IMR-90 (cell line): ENCODE measurements around the gene PITRM1. TPM values are rescaled to one million over a fixed set of nuclear protein-coding genes. Genes with fewer than 3 reads are reported as not detected.

Experiments used
- ATAC-seq: fragments of 200-7000 bp; cut with Tn5 transposase; 2 replicates; pipeline ENCODE4 v1.9.1; 2020; ENCODE audit warnings: low read depth, mild to moderate bottlenecking, moderate library complexity
- BruUV-seq: library from RNA; stranded (reverse); fragments of 400-500 nt; replicated peaks from 2 replicates; lab custom pipeline; 2021; lab: Mats Ljungman, UMichigan
- CTCF ChIA-PET: fragments of 300-600 bp; formaldehyde crosslinking; extraction: SDS; loops from one replicate; lab custom pipeline; 2021; ENCODE audit warnings: antibody characterized with exemption; lab: Yijun Ruan, JAX
- POLR2A ChIA-PET: fragments of 300-600 bp; sonication (Branson Sonifier 250); formaldehyde crosslinking; loops from one replicate; lab custom pipeline; 2022; ENCODE audit warnings: antibody characterized with exemption; ENCODE audit not compliant: unreplicated experiment; lab: Charles Lee
- DNase-seq: peaks from one replicate; pipeline ENCODE4 v3.0.0; 2013
- H2AFZ ChIP-seq: replicated peaks from 2 replicates; pipeline ENCODE3; 2013; ENCODE audit warnings: low read length, mild to moderate bottlenecking; ENCODE audit not compliant: poor library complexity
- H2AK5ac ChIP-seq: 2 replicates; pipeline ENCODE4 v1.6.1; 2013; ENCODE audit warnings: low read depth, low read length, inconsistent platforms
- H2AK9ac ChIP-seq: replicated peaks from 2 replicates; pipeline ENCODE3; 2013; ENCODE audit warnings: mild to moderate bottlenecking, low read depth, low read length, moderate library complexity; ENCODE audit not compliant: poor library complexity
- H2BK120ac ChIP-seq: 2 replicates; pipeline ENCODE4 v1.6.1; 2013; ENCODE audit warnings: low read depth, low read length, inconsistent platforms
- H2BK15ac ChIP-seq: 3 replicates; pipeline ENCODE4 v1.6.1; 2013; ENCODE audit warnings: low read depth, low read length, inconsistent platforms
- H2BK20ac ChIP-seq: 2 replicates; pipeline ENCODE4 v1.6.1; 2013; ENCODE audit warnings: low read depth, mild to moderate bottlenecking, inconsistent platforms, low read length, moderate library complexity
- H2BK5ac ChIP-seq: 2 replicates; pipeline ENCODE4 v1.6.1; 2013; ENCODE audit warnings: mild to moderate bottlenecking, low read depth, low read length, inconsistent platforms; ENCODE audit not compliant: poor library complexity, severe bottlenecking
- H3K14ac ChIP-seq: replicated peaks from 2 replicates; pipeline ENCODE4 v1.6.1; 2013; ENCODE audit warnings: low read depth, low read length, inconsistent platforms
- H3K18ac ChIP-seq: 2 replicates; pipeline ENCODE4 v1.6.1; 2013; ENCODE audit warnings: low read depth, low read length, control low read depth
- H3K23ac ChIP-seq: 2 replicates; pipeline ENCODE4 v1.6.1; 2013; ENCODE audit warnings: low read depth, low read length, inconsistent platforms
- H3K27ac ChIP-seq: 2 replicates; pipeline ENCODE4 v1.5.1; 2013; ENCODE audit warnings: mild to moderate bottlenecking, control low read depth, low read length; ENCODE audit not compliant: insufficient read depth
- H3K27me3 ChIP-seq: 2 replicates; pipeline ENCODE4 v1.6.1; 2013; ENCODE audit warnings: low read length; ENCODE audit not compliant: control insufficient read depth, insufficient read depth
- H3K36me3 ChIP-seq: 2 replicates; pipeline ENCODE4 v1.6.1; 2013; ENCODE audit warnings: low read length, mixed read lengths; ENCODE audit not compliant: control insufficient read depth, insufficient read depth
- H3K4ac ChIP-seq: 2 replicates; pipeline ENCODE4 v1.6.1; 2013; ENCODE audit warnings: low read depth, low read length, inconsistent platforms
- H3K4me1 ChIP-seq: 2 replicates; pipeline ENCODE4 v1.6.1; 2013; ENCODE audit warnings: low read length, mixed read lengths; ENCODE audit not compliant: control insufficient read depth, insufficient read depth
- H3K4me2 ChIP-seq: 2 replicates; pipeline ENCODE4 v1.6.1; 2013; ENCODE audit warnings: low read depth, mild to moderate bottlenecking, control low read depth, low read length, moderate library complexity
- H3K4me3 ChIP-seq: 2 replicates; pipeline ENCODE4 v1.5.1; 2013; ENCODE audit warnings: low read depth, mild to moderate bottlenecking, control low read depth, low read length, moderate library complexity; ENCODE audit not compliant: insufficient read depth
- H3K56ac ChIP-seq: 2 replicates; pipeline ENCODE4 v1.6.1; 2013; ENCODE audit warnings: low read length, inconsistent platforms; ENCODE audit not compliant: insufficient read depth; ENCODE audit errors: extremely low read depth
- H3K79me1 ChIP-seq, 2 experiments: 2 replicates each; pipeline ENCODE4 v1.6.1; 2013; ENCODE audit warnings: low read length in 2 of 2, inconsistent platforms in 1 of 2, low read depth in 1 of 2
- H3K9ac ChIP-seq: 2 replicates; pipeline ENCODE4 v1.6.1; 2013; ENCODE audit warnings: low read depth, low read length, control low read depth
- H3K9me1 ChIP-seq: 2 replicates; pipeline ENCODE4 v1.6.1; 2013; ENCODE audit warnings: low read length, inconsistent platforms; ENCODE audit not compliant: insufficient read depth
- H3K9me3 ChIP-seq: 2 replicates; pipeline ENCODE4 v1.6.1; 2013; ENCODE audit warnings: low read length; ENCODE audit not compliant: control insufficient read depth, insufficient read depth
- H4K20me1 ChIP-seq: 2 replicates; pipeline ENCODE4 v1.6.1; 2013; ENCODE audit warnings: low read length, inconsistent platforms; ENCODE audit not compliant: insufficient read depth
- H4K5ac ChIP-seq: 2 replicates; pipeline ENCODE4 v1.6.1; 2013; ENCODE audit warnings: mild to moderate bottlenecking, low read depth, low read length, control low read depth
- H4K8ac ChIP-seq, 2 experiments: 2 replicates each; pipeline ENCODE4 v1.6.1; 2013; ENCODE audit warnings: low read depth in 2 of 2, low read length in 2 of 2, control low read depth in 1 of 2, inconsistent platforms in 1 of 2
- H4K91ac ChIP-seq: 2 replicates; pipeline ENCODE4 v1.6.1; 2013; ENCODE audit warnings: low read depth, low read length, inconsistent platforms; ENCODE audit not compliant: insufficient read depth
- BHLHE40 ChIP-seq: fragments of 150-350 bp; IDR thresholded peaks from 2 replicates; pipeline ENCODE4 v1.6.1; 2016; ENCODE audit warnings: mild to moderate bottlenecking, low read depth, low read length
- CEBPB ChIP-seq: IDR thresholded peaks from 2 replicates; pipeline ENCODE4 v1.6.1; 2012; ENCODE audit warnings: low read depth, low read length, improper control_type of control experiment
- CHD1 ChIP-seq: IDR thresholded peaks from 2 replicates; pipeline ENCODE4 v1.6.1; 2012; ENCODE audit warnings: low read depth, low read length, improper control_type of control experiment
- CTCF ChIP-seq: conservative IDR thresholded peaks from 2 replicates; pipeline ENCODE4 v1.5.1; 2012; ENCODE audit warnings: mild to moderate bottlenecking, low read depth, low read length, improper control_type of control experiment
- ELK1 ChIP-seq: fragments of 150-350 bp; IDR thresholded peaks from 2 replicates; pipeline ENCODE4 v1.6.1; 2016; ENCODE audit warnings: low read depth, mild to moderate bottlenecking, low read length, moderate library complexity, borderline replicate concordance
- FOS ChIP-seq: fragments of 150-350 bp; IDR thresholded peaks from 2 replicates; pipeline ENCODE4 v1.6.1; 2016; ENCODE audit warnings: low read depth, low read length
- MAFK ChIP-seq: IDR thresholded peaks from 2 replicates; pipeline ENCODE4 v1.6.1; 2012; ENCODE audit warnings: low read depth, low read length, improper control_type of control experiment
- MAZ ChIP-seq: IDR thresholded peaks from 2 replicates; pipeline ENCODE4 v1.6.1; 2012; ENCODE audit warnings: low read depth, mild to moderate bottlenecking, low read length, improper control_type of control experiment, moderate library complexity, borderline replicate concordance
- MXI1 ChIP-seq: IDR thresholded peaks from 2 replicates; pipeline ENCODE4 v1.6.1; 2012; ENCODE audit warnings: low read depth, mild to moderate bottlenecking, low read length, moderate library complexity, borderline replicate concordance
- POLR2A ChIP-seq: IDR thresholded peaks from 2 replicates; pipeline ENCODE4 v1.6.1; 2012; ENCODE audit warnings: mild to moderate bottlenecking, low read depth, low read length
- RAD21 ChIP-seq: IDR thresholded peaks from 2 replicates; pipeline ENCODE4 v1.6.1; 2012; ENCODE audit warnings: low read length, improper control_type of control experiment
- RCOR1 ChIP-seq: IDR thresholded peaks from 2 replicates; pipeline ENCODE4 v1.6.1; 2012; ENCODE audit warnings: mild to moderate bottlenecking, low read length, improper control_type of control experiment; ENCODE audit not compliant: insufficient replicate concordance
- RFX5 ChIP-seq: IDR thresholded peaks from 2 replicates; pipeline ENCODE4 v1.8.0; 2012; ENCODE audit warnings: low read depth, mild to moderate bottlenecking, low read length, moderate library complexity
- SMC3 ChIP-seq: fragments of 150-350 bp; IDR thresholded peaks from 2 replicates; pipeline ENCODE4 v1.6.1; 2016; ENCODE audit warnings: low read depth, mild to moderate bottlenecking, antibody characterized with exemption, low read length, moderate library complexity
- WGBS, 2 experiments: methylation state at CpG; one replicate each; pipeline versions ENCODE4 v1.1.5 to v1.1.7; 2013; ENCODE audit warnings: missing lambda C conversion rate in 2 of 2; ENCODE audit not compliant: insufficient read length in 1 of 2; ENCODE audit errors: extremely low coverage in 2 of 2; 5-methylcytosine and 5-hydroxymethylcytosine counted together
- dilution Hi-C: fragments of 300-500 bp; cut with HindIII; formaldehyde crosslinking; loops from one replicate; pipeline ENCODE4 v1.14.3; 2018; ENCODE audit warnings: low sequenced_read_pairs; ENCODE audit not compliant: unreplicated experiment
- in situ Hi-C: fragments of 300-500 bp; cut with MboI; formaldehyde crosslinking; loops from 3 replicates; pipeline ENCODE4 v1.14.3; 2019; ENCODE audit warnings: low sequenced_read_pairs, inconsistent platforms, mixed read lengths
- intact Hi-C: fragments of 100-400 bp; cut with micrococcal nuclease; formaldehyde crosslinking; loops from 2 replicates; pipeline ENCODE4 v1.10.0; 2022
- polyA plus RNA-seq, 3 experiments: library from polyadenylated mRNA; depleted of rRNA; stranded (reverse); fragments of >200 nt; gene quantifications; 2 replicates each; pipeline ENCODE4 v1.2.3, GENCODE V29; 2012; ENCODE audit warnings: low replicate concordance in 1 of 3
- total RNA-seq: library from RNA; depleted of rRNA; stranded (reverse); fragments of >200 nt; gene quantifications from 2 replicates; pipeline ENCODE4 v1.2.3, GENCODE V29; 2012

PITRM1 gene
- total and polyA plus RNA-seq, 2 of the 4 experiments (the other 2 are of a cell fraction), result 97.1 to 124 TPM

DNA sequence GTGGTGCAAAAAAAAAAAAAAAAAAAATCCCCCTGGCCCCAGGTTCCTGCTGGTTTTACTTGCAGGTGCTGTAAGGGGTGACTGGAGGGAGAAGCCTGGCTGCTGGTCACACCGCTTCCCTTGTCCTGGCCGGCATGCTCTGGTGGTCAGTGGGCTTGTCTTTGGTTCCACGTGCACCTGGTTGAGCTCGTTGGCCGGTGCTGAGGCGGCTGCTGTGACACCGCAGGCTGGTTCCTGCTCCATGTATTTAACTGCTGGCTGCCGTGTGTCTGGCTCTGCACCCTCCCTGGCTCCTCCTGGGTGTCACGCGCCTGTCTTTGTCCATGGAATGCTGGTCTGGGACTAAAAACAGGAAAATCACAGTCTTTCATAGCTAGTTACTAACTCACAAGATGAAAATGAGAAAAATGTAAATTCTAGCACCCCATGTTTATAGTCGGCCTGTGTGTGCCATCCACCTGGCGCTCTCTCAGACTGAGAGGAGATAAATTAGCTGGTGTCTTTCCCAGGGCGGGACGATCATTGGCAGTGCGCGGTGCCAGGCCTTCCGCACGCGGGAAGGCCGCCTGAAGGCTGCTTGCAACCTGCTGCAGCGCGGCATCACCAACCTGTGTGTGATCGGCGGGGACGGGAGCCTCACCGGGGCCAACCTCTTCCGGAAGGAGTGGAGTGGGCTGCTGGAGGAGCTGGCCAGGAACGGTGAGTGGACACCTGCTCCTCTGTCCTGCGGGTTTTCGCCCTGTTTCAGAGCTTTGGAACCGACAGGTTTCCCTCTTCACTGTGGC is 71.5 kb downstream of the PITRM1 start:
- Histone ChIP-seq H4K20me1 (peaks cover 22% of the 10 kb centered on the region), H3K79me1 (peaks cover 40 to 84% of the 10 kb centered on the region in 2 experiments), H3K4ac (peak overlapping the region; percentile 26; the same call in 1 of the 2 replicates), H3K4me1 (peaks cover 29% of the 10 kb centered on the region), H3K56ac (no peak overlapping the region), H3K4me3 (no peak overlapping the region), H3K23ac (no peak overlapping the region), H3K18ac (no peak overlapping the region), H4K8ac (no peak overlapping the region), H3K14ac (no peak overlapping the region), H3K9ac (no peak overlapping the region), H3K36me3 (peaks cover 65% of the 10 kb centered on the region), H2BK20ac (no peak overlapping the region), H2BK5ac (peak overlapping the region; percentile 43), H4K5ac (no peak overlapping the region; the same call in 1 of the 2 replicates), H3K27me3 (no peaks in the 10 kb centered on the region), H2BK15ac (no peak overlapping the region), H4K91ac (no peak overlapping the region; the same call in 1 of the 2 replicates), H2AK5ac (peak overlapping the region; percentile 57; the same call in 1 of the 2 replicates), H3K9me1 (peaks cover 33% of the 10 kb centered on the region), H3K9me3 (no peaks in the 10 kb centered on the region), H2AK9ac (peak overlapping the region; percentile 63), H2BK120ac (no peak overlapping the region), H2AFZ (peak overlapping the region; percentile 34), H3K27ac (peak overlapping the region; percentile 8; the same call in 1 of the 2 replicates), H3K4me2 (no peak overlapping the region)
- ATAC-seq (no peak), DNase-seq (no peak)
- 100% methylated on average over 2 of the region's 31 CpGs; no CpG with 5 or more reads in 1 of the 2 experiments for WGBS, 2 experiments
- in situ Hi-C loops (no loop called here), intact Hi-C loops (no loop called here), dilution Hi-C loops (no loop called here)
- ChIA-PET POLR2A (no interaction called here), CTCF (interaction anchor here (0.6 kb wide), 1 partner anchor 46 kb away, joined by 3 read pairs; no protein-coding TSS in a partner anchor)
- TF ChIP-seq MXI1, result no peak
- no peak for TF ChIP-seq CHD1
- no peak for TF ChIP-seq FOS
- no peak for TF ChIP-seq ELK1
- no peak for TF ChIP-seq MAZ
- no peak for TF ChIP-seq SMC3
- no peak for TF ChIP-seq RFX5
- TF ChIP-seq MAFK, result no peak
- no peak for TF ChIP-seq RAD21
- TF ChIP-seq RCOR1, result no peak
- no peak for TF ChIP-seq CTCF
- TF ChIP-seq BHLHE40, result no peak
- TF ChIP-seq CEBPB, result no peak
- no peak for TF ChIP-seq POLR2A
- no TSS peak for BruUV-seq
